ENCODE results near the gene BABAM2. TPM values are rescaled to one million over a fixed set of nuclear protein-coding genes. Genes with fewer than 3 reads are reported as not detected.

BABAM2 gene
- total RNA-seq, 1 donor = 28.5 TPM

DNA sequence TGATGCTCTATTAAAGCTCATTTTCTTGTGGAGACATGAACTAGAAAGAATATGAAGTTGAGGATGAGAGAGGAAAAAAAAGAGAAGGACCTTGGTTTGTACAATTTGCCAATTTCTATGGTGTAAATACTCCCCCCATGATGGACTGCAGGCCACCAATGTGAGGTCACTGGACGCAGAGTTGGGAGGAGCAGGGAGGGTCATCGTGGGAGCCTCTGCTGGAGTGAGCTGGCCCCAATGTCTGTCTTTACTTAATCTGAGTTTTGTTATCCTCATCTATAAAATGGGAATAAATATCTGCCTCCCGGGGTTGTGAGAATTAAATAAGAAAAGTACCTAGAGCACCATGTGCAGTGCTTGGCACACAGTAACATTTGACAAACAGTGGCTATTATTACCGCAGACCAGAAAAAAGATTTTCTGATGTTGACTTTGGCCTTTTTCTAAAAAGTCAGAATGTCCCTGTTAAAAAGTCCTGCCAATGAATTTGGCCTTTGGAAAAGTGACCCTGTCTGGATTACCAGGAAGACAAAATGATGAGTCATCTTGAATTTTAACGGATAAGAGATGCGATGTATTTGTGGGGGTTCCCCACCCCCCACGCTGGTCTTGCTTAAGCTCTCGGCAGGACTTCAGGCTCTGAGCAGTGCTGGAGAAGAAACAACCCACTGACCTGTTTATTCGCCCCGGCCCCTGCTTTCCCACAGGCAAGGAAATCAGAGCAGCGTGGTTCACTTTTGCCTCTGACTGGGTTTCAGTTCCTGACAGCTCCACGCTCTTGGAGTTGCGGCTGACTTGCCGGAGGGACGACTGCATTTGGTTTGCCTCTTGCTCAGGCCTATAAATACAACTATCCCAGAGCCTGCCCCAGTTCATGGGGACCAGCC lies 451.8 kb downstream of the BABAM2 start:
- H3K4me3 ChIP-seq (ENCODE audit: low read depth, low read length) = no peak overlapping the region
- peak; percentile 94 for DNase-seq (ENCODE audit: low read depth)
- TF ChIP-seq, protein P1, sequence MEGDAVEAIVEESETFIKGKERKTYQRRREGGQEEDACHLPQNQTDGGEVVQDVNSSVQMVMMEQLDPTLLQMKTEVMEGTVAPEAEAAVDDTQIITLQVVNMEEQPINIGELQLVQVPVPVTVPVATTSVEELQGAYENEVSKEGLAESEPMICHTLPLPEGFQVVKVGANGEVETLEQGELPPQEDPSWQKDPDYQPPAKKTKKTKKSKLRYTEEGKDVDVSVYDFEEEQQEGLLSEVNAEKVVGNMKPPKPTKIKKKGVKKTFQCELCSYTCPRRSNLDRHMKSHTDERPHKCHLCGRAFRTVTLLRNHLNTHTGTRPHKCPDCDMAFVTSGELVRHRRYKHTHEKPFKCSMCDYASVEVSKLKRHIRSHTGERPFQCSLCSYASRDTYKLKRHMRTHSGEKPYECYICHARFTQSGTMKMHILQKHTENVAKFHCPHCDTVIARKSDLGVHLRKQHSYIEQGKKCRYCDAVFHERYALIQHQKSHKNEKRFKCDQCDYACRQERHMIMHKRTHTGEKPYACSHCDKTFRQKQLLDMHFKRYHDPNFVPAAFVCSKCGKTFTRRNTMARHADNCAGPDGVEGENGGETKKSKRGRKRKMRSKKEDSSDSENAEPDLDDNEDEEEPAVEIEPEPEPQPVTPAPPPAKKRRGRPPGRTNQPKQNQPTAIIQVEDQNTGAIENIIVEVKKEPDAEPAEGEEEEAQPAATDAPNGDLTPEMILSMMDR (IDR thresholded peaks at IDR 0.05; ENCODE audit: insufficient read depth, low read depth, low read length) = no peak

DNA sequence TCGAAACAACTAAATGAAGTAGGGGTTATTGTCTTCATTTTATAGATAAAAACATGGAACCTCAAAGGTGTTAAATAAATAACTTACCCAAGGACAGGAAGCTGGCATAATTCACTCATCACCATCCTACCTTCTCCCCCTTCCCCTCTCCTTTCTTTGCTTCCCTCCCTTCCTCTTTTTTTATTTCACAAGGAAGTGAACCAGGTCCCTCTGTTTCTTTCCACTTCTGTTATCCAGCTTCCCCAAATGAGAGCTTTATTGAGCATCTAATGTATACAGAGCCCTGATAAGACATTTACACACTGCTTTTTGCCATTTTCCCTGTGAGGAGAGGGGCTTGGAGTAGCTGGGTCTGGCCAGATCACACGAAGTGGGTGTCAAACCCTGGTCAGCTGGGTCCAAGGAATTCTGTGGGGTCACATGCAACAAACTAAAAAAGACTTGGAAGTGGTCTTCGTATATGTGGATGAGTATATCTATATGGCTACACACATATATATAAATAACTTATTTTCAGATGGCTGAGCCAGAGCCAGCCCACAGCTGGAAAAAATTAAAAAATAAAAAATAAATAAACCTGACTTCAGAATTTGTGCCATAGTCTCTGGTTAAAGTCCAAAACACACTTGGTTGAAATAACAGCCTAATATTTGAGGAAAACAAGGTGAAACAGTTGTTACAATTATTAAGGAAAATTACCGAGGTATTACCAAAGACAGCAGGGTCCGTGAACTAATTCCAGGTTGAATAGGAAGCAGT lies 452.8 kb downstream of the BABAM2 start:
- H3K4me3 ChIP-seq (ENCODE audit: low read depth, low read length) = no peak overlapping the region
- TF ChIP-seq, protein P1 (IDR thresholded peaks at IDR 0.05; ENCODE audit: insufficient read depth, low read depth, low read length) = no peak
- no peak for DNase-seq (ENCODE audit: low read depth)

DNA sequence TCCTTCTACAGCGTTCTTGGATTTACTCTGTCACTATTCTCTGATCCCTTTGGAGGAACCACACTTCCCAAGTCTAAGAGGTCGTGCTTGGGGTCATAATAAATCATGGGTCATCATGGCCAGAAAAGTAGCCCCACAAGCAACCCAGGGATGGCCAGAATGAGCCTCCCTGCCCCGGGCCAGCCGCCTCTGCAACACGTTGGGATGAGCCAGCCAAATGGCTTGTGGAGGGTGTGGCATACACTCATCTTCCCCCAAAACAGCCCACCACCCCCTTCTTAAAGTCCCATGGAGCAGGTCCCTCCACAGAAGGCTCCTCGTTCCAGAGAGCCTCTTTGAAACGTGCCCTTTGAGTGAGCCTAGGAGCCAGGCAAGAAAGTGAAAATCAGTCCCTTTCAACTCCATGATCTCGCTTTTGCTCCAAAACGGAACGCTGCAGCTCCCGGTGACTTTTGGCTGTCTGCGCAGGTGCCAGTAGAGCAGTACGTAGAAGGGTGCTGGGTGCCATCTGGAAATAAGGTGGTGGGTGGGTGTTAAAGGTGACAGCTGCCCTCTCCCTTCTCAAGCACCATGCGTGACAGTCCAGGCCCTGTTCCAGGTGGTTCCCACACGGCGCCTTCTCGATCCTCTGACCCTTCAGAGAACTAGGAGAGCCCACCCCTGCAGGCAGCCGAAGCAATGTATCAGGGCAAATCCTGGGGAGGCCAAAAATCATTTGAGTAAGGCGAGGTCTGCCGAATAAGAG lies 453.6 kb downstream of the BABAM2 start:
- no peak overlapping the region for H3K4me3 ChIP-seq (ENCODE audit: low read depth, low read length)
- TF ChIP-seq, protein P1 (IDR thresholded peaks at IDR 0.05; ENCODE audit: insufficient read depth, low read depth, low read length) = no peak
- DNase-seq (ENCODE audit: low read depth) = no peak

DNA sequence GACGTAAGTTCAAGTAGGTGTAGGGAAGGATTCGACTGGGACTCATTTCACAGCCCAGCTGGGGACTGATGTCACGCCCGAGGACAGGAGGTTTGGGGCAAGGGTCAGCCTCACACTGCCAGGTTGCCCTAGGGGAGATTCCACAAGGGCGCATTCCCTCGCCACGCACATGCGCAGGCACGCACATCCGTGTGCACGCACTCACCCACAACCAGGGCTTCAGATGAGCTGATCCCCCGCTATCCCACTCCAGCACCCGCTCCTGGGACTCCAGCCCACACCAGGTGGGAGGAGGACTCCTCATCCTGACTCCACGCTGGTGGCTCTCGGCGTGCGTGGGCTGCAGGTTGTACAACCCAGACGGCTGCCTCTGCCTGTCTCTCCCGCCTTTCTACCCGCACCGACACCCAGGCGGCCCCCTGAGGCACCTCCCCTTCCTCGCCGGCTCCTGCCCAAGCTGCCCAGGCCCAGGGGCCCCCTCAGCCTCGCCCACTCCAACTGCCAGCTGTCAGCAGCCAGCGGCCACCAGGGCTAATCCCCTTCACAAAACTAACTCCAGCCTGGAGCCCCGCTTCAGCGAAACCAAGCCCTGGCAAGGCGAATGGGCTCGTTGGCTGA lies 454.3 kb downstream of the BABAM2 start:
- TF ChIP-seq, protein P1 (IDR thresholded peaks at IDR 0.05; ENCODE audit: insufficient read depth, low read depth, low read length) = no peak
- no peak for DNase-seq (ENCODE audit: low read depth)

DNA sequence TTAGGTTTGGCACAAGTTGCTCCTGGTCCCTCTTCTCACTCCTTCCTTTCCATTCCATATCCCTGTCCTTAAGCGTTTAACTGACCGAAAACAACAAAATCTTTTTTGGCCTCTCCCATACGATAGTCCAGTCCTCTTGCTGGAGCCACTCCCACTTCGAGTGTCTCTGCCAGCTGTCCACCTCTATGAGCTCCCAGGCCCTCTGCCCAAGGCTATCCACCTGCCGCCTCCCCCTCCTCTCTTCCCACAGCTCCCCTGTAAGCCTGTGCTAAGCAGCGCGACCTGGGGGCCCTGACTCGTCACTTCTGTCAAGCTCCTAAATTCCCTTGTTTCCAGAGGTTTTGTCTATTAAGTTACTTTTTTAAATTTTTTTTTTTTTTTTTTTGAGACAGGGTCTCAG lies 455.1 kb downstream of the BABAM2 start:
- no peak overlapping the region for H3K4me3 ChIP-seq (ENCODE audit: low read depth, low read length)
- TF ChIP-seq, protein P1 (IDR thresholded peaks at IDR 0.05; ENCODE audit: insufficient read depth, low read depth, low read length) = no peak
- no peak for DNase-seq (ENCODE audit: low read depth)

More for the DNA sequence above, 454.3 kb downstream of the BABAM2 start:
- H3K4me3 ChIP-seq (ENCODE audit: low read depth, low read length) = no peak overlapping the region

DNA sequence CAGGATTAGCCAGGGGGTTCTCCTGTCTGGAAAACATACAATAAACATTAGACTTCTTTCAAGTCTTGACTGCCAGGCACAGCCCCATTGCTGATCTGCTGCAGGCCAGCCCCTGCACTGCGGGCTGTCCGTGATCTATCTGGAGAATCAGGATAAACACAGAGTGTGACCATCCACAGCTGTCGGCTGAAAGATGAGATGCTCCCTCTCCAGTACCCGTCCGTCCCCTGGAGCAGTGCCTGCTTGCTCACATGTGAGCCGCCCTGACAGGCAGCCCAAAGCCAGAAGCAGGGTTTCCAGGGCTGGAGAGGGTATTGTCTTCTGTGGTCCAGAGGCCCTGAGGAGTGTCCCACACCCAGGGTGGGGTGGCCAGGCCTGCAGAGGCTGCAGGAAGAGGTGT lies 456.1 kb downstream of the BABAM2 start:
- TF ChIP-seq, protein P1 (IDR thresholded peaks at IDR 0.05; ENCODE audit: insufficient read depth, low read depth, low read length) = no peak
- peak; percentile 76 for DNase-seq (ENCODE audit: low read depth)
- no peak overlapping the region for H3K4me3 ChIP-seq (ENCODE audit: low read depth, low read length)
